Epithelial cell of alveolus of lung (primary cell): ENCODE results near the gene FAM50A. TPM values are rescaled to one million over a fixed set of nuclear protein-coding genes. Genes with fewer than 3 reads are reported as not detected.

ENCODE experiments used
- total RNA-seq: library from RNA; depleted of rRNA; stranded (reverse); fragments of >200 nt; gene quantifications from 2 replicates; pipeline ENCODE4 v1.2.1, GENCODE V29; 2015

The FAM50A gene, protein sequence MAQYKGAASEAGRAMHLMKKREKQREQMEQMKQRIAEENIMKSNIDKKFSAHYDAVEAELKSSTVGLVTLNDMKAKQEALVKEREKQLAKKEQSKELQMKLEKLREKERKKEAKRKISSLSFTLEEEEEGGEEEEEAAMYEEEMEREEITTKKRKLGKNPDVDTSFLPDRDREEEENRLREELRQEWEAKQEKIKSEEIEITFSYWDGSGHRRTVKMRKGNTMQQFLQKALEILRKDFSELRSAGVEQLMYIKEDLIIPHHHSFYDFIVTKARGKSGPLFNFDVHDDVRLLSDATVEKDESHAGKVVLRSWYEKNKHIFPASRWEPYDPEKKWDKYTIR
- 40.3 and 53.5 TPM in 2 replicates for total RNA-seq

DNA sequence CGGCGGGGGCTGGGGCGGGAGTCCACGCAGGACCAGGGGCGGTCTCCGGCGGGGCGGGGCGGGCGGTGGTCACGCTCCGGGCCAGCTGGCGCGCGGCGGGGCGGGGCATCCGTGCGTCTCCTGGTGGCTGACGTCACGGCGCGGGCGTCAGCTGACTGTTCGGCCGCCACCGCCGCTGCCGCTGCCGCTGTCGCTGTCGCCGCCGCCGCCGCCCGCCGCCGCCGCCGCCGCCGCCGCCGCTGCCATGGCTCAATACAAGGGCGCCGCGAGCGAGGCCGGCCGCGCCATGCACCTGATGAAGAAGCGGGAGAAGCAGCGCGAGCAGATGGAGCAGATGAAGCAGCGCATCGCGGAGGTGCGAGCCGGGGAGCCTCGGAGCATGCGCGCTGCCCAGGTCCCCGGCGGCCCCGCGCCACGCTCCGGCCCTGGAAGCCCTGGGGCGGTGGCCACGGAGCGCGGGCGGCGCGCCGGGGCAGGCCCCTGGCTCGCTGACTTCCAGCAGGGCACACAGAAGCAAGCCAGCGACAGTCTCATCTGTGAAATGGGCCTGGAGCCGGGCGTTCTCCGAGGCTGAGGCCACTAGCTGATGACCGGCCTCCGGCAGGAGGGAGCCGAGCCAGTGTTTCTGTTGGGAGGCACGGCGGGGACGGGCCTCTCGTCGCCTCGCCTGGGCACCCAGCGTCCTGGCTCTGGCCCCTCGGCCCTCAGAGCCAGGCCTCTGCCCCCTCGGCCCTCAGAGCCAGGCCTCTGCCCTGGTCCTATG is at the start of gene FAM50A:
Gene FAM50A, plus strand, starts transcription at position 150 of the 763 bp plus-strand sequence. Its CDS starts 95 bp downstream, at position 245.

DNA sequence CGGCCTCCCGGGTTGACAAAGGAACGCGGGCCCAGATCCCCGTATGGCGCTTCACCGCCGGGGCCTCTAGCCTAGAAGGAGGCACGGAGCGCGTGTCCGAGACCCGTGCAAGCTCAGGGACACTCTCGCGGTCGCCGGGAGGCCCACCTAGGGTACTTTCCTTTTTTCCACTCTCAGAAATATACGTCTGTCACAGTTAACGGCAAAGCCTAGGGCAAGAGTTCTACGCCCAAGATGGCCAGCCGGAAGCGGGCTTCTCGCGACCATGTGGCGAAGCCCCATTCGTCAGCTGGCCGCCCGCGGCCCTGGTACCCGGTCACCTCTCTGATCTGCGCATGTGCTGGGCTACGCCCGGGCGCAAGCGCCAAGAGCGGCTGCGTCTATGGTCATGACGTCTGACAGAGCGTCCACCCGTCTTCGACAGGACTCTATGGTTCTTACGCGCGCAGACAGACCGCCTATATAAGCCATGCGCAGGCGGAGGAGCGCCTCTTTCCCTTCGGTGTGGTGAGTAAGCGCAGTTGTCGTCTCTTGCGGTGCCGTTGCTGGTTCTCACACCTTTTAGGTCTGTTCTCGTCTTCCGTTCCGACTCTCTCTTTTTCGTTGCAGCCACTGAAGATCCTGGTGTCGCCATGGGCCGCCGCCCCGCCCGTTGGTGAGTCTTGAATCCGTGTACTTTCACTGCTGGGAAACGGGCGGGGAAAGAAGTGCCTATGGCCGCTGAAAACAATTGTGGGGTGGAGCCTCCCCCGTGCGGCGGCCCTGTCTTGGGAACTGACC is 45.9 kb upstream of the FAM50A start, which contains the start of gene RPL10:
Gene RPL10, plus strand, starts transcription at position 490 of the 780 bp plus-strand sequence. Its CDS starts 143 bp downstream, at position 633.

DNA sequence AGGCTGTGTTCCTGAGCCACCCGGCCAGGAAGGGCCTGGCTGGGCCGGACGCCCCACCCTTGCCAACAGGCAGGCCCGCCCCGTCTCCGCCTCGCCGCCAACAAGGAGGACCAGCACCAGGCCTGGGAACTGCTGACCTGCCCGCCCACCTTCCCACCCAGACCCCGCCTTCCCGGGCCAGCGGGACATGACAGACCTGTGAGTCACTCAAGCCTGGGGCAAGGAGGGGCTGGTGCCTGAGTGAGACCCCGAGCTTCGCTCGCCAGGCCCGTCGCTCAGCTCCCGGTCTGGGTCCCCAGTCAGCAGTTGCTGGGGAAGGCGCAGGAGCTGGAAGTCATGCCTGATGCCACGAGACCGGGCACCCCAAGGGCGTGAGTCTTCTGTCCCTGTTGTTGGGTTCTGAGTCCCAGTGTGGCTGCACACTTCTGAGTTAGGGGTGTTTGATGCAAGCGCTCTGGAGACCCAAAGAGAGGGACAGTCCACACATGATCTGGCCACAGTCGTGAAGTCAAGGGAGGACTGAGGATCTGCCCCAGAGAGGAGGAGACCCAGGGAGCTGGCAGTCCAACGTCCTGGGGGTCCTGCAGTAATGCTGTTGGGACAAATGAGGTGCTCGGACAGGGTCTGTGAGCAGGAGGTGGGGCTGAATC is 34.6 kb upstream of the FAM50A start, which contains the start of gene DNASE1L1:
Gene DNASE1L1, minus strand, starts transcription at position 33 of the 650 bp plus-strand sequence. CDS start 3,686 bp downstream, outside the sequence.

DNA sequence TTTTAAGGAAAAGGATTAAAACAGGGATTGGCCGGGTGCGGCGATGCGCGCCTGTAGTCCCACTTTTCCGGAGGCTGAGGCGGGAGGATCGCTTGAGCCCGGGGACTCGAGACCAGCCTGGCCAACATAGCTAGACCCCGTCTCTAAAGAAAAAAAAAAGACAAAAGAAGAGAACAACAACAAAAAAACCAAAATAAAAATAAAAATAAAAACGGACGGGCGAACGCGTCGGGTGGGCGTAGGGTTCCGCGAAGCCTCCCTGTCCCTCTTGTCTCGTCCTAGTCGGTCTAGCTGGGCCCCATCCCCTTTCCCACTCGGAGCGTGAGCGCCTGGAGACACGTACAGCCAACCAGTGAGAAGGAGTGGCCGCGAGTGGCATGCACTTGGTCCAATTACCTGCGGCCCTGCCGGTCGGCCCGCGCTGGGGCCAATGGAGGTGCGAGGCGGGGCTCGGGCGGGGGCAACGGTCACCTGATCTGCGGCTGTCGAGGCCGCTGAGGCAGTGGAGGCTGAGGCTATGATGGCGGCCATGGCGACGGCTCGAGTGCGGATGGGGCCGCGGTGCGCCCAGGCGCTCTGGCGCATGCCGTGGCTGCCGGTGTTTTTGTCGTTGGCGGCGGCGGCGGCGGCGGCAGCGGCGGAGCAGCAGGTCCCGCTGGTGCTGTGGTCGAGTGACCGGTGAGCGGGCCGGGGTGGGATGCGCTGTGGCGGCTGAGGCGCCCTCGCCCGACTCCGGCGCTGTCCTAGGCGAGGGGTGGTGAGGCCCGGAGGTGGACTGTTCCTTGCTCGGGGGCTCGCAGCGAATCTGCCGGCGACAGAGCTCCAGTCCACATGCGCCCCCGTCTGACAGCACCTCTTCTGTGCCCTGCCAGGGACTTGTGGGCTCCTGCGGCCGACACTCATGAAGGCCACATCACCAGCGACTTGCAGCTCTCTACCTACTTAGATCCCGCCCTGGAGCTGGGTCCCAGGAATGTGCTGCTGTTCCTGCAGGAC is 15.5 kb upstream of the FAM50A start, which contains the start of gene ATP6AP1:
Gene ATP6AP1, plus strand, starts transcription at position 502 of the 996 bp plus-strand sequence. Its CDS starts 16 bp downstream, at position 518.

DNA sequence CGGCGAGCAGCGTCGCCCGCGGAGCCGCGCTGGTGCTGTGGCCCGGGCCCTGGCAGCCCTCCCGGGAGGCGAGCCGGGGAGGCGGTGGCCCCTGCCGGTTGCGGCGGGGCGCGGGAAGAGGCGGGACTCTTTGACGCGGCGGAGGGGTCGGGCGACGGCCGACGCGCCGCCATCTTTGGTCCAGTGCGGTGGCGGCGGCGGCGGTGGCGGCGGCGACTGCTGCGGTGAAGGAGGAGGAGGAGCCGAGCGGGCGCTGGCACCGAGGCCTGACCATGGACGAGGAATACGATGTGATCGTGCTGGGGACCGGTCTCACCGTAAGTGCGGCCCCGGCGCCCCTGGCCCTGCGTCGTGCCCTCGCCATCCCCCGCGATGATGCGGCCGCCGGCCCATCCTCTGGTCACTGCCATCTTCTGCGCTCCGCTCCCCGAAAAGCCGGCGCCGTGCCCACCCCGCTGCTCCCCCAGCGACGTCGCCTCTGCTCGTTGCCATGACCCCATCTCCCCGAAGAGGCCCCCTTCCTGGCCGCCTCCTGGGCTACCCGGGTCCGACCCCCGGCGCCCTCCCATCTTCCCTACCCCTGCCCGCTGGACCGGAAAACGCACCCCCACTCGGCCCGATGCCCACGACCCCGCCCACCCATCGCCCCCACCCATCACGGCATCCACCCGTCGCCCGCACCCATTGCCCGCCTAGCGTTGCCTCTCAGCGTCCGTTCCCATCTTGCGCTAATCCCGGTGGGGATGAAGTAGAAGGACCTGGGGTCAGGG is 6.8 kb upstream of the FAM50A start, which contains the start of gene GDI1:
Gene GDI1, plus strand, starts transcription at position 172 of the 770 bp plus-strand sequence. Its CDS starts 101 bp downstream, at position 273.

DNA sequence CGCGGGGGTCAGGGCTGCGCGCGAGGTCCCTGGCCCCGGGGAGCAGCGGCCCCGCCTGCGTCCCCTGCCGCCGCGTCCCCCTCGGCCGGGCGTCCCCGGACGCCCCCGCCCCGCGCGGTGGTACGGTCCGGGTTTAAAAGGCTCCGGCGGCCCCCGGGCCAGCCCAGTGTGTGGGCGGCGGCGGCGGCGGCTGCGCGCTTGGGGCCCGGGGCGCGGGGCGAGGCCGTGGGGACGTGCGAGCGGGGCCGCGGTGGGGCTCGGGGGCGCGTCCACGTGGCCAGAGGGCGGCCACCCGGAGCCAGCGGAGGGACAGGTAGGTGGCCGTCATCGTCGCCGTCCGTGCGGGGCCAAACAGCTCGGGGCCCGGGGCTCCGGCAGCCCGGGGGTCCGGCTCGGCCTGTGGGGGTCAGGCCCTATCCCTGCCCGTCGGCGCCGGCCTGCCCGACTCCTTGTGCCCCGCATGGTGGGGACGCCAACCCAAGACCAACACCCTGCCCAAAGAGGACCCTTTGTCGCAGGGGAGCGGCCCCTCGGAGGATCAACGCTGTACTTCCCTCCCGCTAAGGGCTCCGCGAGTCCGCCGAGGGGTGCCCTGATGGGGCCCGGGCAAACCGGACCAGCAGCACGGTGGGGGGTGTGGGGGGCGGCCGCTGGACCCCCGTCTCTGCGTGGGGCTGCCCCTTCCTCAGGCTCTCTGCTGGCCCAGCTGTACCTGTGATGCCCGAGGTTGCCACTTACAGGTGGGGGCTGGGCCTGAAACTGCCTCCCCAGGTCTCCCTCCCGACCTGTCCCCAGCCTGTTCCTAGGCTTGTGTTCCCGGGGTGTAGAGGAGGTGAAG is 14.4 kb downstream of the FAM50A start, which contains the start of gene PLXNA3:
Gene PLXNA3, plus strand, starts transcription at position 166 of the 838 bp plus-strand sequence. CDS start 1,903 bp downstream, outside the sequence.

DNA sequence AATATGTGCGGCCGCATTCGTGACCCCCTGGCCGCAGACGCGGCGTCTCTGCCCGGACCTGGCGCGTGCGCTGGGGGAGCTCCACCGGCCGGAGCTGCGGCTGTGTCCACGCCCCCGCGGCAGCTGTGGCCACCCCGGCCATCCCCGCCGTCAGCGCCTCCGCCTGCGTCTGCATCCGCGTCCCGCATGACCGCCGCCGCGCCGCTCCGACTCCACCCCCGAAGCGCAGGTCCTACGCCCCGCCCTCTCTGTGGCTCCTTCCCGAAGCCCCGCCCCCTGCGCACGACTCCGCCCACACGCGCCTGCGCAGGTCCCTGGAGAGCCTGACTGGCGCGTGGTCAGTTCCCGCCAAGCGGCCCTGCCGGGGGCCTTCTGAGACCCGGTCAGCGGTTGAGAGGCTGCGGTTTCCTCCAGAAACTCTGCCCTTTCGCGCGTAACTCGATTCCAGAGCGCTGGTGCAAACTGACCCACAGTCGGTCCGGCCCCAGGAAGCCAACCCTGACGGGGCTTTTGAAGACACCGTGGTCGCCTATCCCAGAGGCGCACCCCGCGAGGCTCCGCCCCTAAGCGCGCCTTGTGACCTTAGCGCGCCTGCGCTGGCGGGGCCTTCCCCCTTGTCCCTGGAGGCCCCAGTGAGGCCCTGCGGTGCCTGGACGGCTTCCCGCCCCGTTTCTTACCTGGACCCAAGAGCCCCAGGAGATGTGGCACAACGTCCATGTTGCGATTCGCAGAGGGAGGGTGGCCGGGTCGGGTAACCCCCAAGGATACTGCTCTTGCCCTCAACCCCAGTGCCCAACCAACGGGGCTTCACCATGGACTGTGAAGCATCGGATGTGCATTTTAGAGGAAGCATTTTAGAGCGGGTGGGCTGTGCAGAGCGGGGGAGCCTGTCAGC is 35.0 kb downstream of the FAM50A start, which contains the start of gene LAGE3:
Gene LAGE3, minus strand, starts transcription at position 554 of the 895 bp plus-strand sequence. Its CDS starts 366 bp downstream, at position 188.

DNA sequence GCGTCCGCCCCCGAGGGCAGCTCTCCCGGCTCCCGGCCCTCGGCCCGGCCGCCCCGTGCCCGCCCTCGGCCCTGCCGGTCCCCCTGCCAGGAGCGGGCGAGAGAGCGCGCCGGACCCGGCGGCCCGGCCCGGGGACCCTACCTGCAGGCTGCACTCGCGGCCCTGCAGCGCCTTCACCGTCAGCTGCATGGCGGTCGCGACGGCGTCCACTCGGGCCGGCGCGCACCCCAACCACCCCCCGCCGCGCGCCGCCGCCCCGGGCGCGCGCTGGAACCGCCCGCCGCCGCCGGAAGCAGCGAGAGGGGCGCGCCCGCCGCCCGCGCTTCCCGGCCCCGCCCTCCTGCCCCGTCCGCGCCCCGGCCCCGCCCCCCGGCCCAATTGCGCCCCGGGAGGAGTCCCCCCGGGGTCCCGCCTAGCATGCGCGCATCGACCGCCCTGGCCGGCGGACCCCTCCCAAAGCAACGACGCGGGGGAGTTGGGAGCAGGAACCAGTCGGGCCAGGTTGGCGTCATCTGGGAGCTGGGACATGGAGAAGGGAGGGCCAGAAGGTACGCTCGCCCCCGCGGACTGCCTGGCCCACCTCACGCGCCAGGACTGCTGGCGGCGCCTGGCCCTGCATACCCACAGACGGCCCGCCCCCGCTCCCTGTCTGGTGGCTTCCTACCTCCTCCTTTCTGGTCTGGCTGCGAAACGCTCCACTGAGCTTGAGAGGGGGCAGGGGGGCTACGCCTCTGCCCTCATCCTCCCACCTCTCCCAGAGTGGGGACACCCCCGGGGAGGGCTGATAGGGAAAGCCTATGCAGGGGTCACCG is 42.7 kb downstream of the FAM50A start, which contains the start of gene UBL4A:
Gene UBL4A, minus strand, starts transcription at position 220 of the 812 bp plus-strand sequence. Its CDS starts 31 bp downstream, at position 189.

DNA sequence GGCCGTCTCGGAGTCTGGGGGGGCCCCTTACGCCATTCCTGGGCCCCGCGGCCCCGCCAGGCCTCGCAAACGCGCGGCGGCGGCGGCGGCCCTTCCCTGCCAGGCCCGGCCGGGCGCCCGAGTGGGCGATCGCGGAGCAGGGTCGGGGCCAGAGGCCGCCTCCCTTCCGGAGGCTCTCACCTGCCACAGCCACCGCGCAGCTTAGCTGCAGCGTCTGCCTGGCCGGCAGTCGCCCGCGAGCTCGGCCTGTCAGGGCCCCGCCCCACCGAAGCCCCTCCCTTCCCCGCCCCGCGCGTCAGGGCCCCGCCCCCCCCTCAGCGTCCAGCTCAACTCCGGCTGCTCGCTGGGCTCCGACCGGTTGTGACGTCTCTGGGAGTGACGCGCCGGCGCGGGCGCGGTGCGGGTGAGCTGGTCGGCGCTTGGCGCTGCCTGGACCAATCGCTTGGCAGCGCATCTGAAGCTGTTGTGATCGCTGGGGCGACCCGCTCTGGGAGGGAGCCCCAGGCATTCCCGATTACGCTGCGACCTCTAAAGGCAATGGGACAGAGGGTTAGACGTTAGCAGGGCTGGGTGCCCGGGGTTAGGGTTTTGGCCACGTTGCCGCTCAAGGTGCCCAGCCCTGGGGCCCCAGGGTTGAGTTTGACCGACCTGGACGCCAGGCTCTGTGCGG is 46.6 kb downstream of the FAM50A start, which contains the start of gene SLC10A3:
Gene SLC10A3, minus strand, starts transcription at position 216 of the 670 bp plus-strand sequence. CDS start 1,689 bp downstream, outside the sequence.

Other genes with a start within 250 kb of the FAM50A start
- not detected in 2 replicates for gene OPN1MW2, start 224.4 kb upstream of the FAM50A start, total RNA-seq
- not detected in 2 replicates for gene OPN1MW3, start 186.6 kb upstream of the FAM50A start, total RNA-seq
- gene TEX28, start 149.0 kb upstream of the FAM50A start, total RNA-seq, result not detected in 2 replicates
- not detected in 2 replicates for gene TKTL1, start 148.3 kb upstream of the FAM50A start, total RNA-seq
- gene FLNA, start 69.5 kb upstream of the FAM50A start, total RNA-seq, result 745 and 2,487 TPM in 2 replicates
- 66.7 and 79.0 TPM in 2 replicates for gene EMD, start 64.8 kb upstream of the FAM50A start, total RNA-seq
- 7,452 and 8,826 TPM in 2 replicates for gene RPL10, start 45.8 kb upstream of the FAM50A start, total RNA-seq
- gene DNASE1L1, start 34.9 kb upstream of the FAM50A start, total RNA-seq, result 47.1 and 58.0 TPM in 2 replicates
- gene TAFAZZIN, start 32.6 kb upstream of the FAM50A start, total RNA-seq, result 15.8 and 28.1 TPM in 2 replicates
- gene ATP6AP1, start 15.5 kb upstream of the FAM50A start, total RNA-seq, result 46.5 and 60.7 TPM in 2 replicates
- gene GDI1, start 7.0 kb upstream of the FAM50A start, total RNA-seq, result 77.9 and 123 TPM in 2 replicates
- gene PLXNA3, start 14.1 kb downstream of the FAM50A start, total RNA-seq, result 7.2 and 14.2 TPM in 2 replicates
- 22.4 and 30.4 TPM in 2 replicates for gene LAGE3, start 35.1 kb downstream of the FAM50A start, total RNA-seq
- gene UBL4A, start 42.5 kb downstream of the FAM50A start, total RNA-seq, result 42.8 and 49.4 TPM in 2 replicates
- 29.9 and 37.5 TPM in 2 replicates for gene SLC10A3, start 46.5 kb downstream of the FAM50A start, total RNA-seq
- 33.1 and 37.7 TPM in 2 replicates for gene FAM3A, start 72.1 kb downstream of the FAM50A start, total RNA-seq
- gene G6PD, start 102.7 kb downstream of the FAM50A start, total RNA-seq, result 172 and 216 TPM in 2 replicates
- gene IKBKG, start 103.5 kb downstream of the FAM50A start, total RNA-seq, result 29.2 and 58.2 TPM in 2 replicates
- gene CTAG1A, start 141.0 kb downstream of the FAM50A start, total RNA-seq, result not detected in 2 replicates
- not detected in 2 replicates for gene CTAG1B, start 175.1 kb downstream of the FAM50A start, total RNA-seq
- gene CTAG2, start 209.4 kb downstream of the FAM50A start, total RNA-seq, result not detected in 2 replicates